Caki2 (cell line): ENCODE data around the gene GJC3. TPM values are rescaled to one million over a fixed set of nuclear protein-coding genes. Genes with fewer than 3 reads are reported as not detected.
"Not testable (repeated sequence)": the region's sequence is repeated elsewhere in the genome, so short reads cannot be mapped to it uniquely, and the experiment has no call there.

Source experiments
- DNase-seq: peaks from one replicate; pipeline ENCODE4 v3.0.0-alpha.2; 2015; ENCODE audit warnings: low read depth
- in situ Hi-C: cut with HindIII; loops from 2 replicates; pipeline ENCODE4 v1.10.0; 2016; ENCODE audit warnings: low sequenced_read_pairs, low pct_unique_long_range_greater_than_20kb, mixed read lengths
- total RNA-seq: library from RNA; depleted of rRNA; stranded (reverse); fragments of >200 nt; shearing (Covaris generic); gene quantifications from 2 replicates; pipeline ENCODE4 v1.2.3, GENCODE V29; 2014; ENCODE audit warnings: low replicate concordance; rRNA removed

GJC3 gene
- total RNA-seq, 1 experiment from 2014 or later: not detected

GRCh38 chr7:99894738-99895137 lies 34.7 kb downstream of the GJC3 start:
- no peak for DNase-seq
- in situ Hi-C loops: no loop called here

- in situ Hi-C loops: no loop called here
- DNase-seq: no peak
Measured at GRCh38 chr7:99893280-99893679, 36.1 kb downstream of the GJC3 start.

- DNase-seq, in situ Hi-C loops: not testable (repeated sequence)
Measured at GRCh38 chr7:99890348-99890747, 39.1 kb downstream of the GJC3 start.

GRCh38 chr7:99888366-99888765 lies 41.1 kb downstream of the GJC3 start:
- DNase-seq, in situ Hi-C loops: not testable (repeated sequence)

- no peak for DNase-seq
- in situ Hi-C loops: no loop called here
Measured at GRCh38 chr7:99881370-99881769, 48.0 kb downstream of the GJC3 start.

- no peak for DNase-seq
- in situ Hi-C loops: no loop called here
Measured at GRCh38 chr7:99876933-99877332, 52.5 kb downstream of the GJC3 start, which contains the start of gene OR2AE1. Gene OR2AE1 (minus strand): TSS chr7:99877033. CDS start chr7:99877033, 0 bp downstream.

- no peak for DNase-seq
- in situ Hi-C loops: no loop called here
Measured at GRCh38 chr7:99876491-99876890, 52.9 kb downstream of the GJC3 start.

Other genes starting within 250 kb of the GJC3 start
- 0.49 and 6.0 TPM in 2 replicates for gene CYP3A5, start 249.6 kb downstream of the GJC3 start, total RNA-seq
- gene CYP3A7, start 194.4 kb downstream of the GJC3 start, total RNA-seq: not detected in 2 replicates
- gene CYP3A4, start 145.4 kb downstream of the GJC3 start, total RNA-seq: not detected in 2 replicates
- not detected in 2 replicates for gene CYP3A43, start 101.6 kb downstream of the GJC3 start, total RNA-seq
- gene OR2AE1, start 52.6 kb downstream of the GJC3 start, total RNA-seq: not detected in 2 replicates
- gene TRIM4, start 10.1 kb downstream of the GJC3 start, total RNA-seq: 15.5 and 19.3 TPM in 2 replicates
- 1.1 TPM in 1 of 2 replicates, not detected in the other for gene AZGP1, start 46.4 kb upstream of the GJC3 start, total RNA-seq
- gene ZKSCAN1, start 86.0 kb upstream of the GJC3 start, total RNA-seq: 20.3 and 23.0 TPM in 2 replicates
- gene ZSCAN21, start 120.2 kb upstream of the GJC3 start, total RNA-seq: 1.0 and 4.4 TPM in 2 replicates
- 47.7 and 51.4 TPM in 2 replicates for gene ZNF3, start 152.1 kb upstream of the GJC3 start, total RNA-seq
- 91.2 and 92.5 TPM in 2 replicates for gene COPS6, start 159.3 kb upstream of the GJC3 start, total RNA-seq
- gene MCM7, start 171.8 kb upstream of the GJC3 start, total RNA-seq: 225 and 243 TPM in 2 replicates
- gene AP4M1, start 172.0 kb upstream of the GJC3 start, total RNA-seq: 25.8 and 28.1 TPM in 2 replicates
- gene TAF6, start 189.7 kb upstream of the GJC3 start, total RNA-seq: 17.8 and 29.7 TPM in 2 replicates
- 9.5 and 25.8 TPM in 2 replicates for gene CNPY4, start 190.0 kb upstream of the GJC3 start, total RNA-seq
- 0.52 and 2.5 TPM in 2 replicates for gene MBLAC1, start 197.3 kb upstream of the GJC3 start, total RNA-seq
- gene LAMTOR4, start 219.3 kb upstream of the GJC3 start, total RNA-seq: 63.0 and 126 TPM in 2 replicates
- gene TRAPPC14, start 229.1 kb upstream of the GJC3 start, total RNA-seq: 2.2 and 2.3 TPM in 2 replicates
- not detected in 2 replicates for gene GAL3ST4, start 239.0 kb upstream of the GJC3 start, total RNA-seq
- 1.4 and 1.6 TPM in 2 replicates for gene GPC2, start 247.8 kb upstream of the GJC3 start, total RNA-seq
- not detected in 2 replicates for gene STAG3, start 248.3 kb upstream of the GJC3 start, total RNA-seq